T-helper 2 cell treated with Interferon-gamma antibody and Interleukin-4, amounts not matched to agents 5 μg/mL and 100 μg/mL, for 36 hours (primary cell): ENCODE measurements around the gene KLHL36.
"Not testable (repeated sequence)": the region's sequence is repeated elsewhere in the genome, so short reads cannot be mapped to it uniquely, and the experiment has no call there.

Experiments
- DNase-seq: peaks from one replicate; pipeline ENCODE4 v3.0.0; 2021; ENCODE audit warnings: low spot score
- H3K27ac Mint-ChIP-seq: one replicate; pipeline ENCODE4 v1.8.0; 2021; ENCODE audit warnings: mild to moderate bottlenecking, mixed read lengths
- H3K27me3 Mint-ChIP-seq: one replicate; pipeline ENCODE4 v1.8.0; 2021; ENCODE audit warnings: low read depth, mixed read lengths
- H3K36me3 Mint-ChIP-seq: one replicate; pipeline ENCODE4 v1.8.0; 2021; ENCODE audit warnings: low read depth, mixed read lengths
- H3K4me1 Mint-ChIP-seq: one replicate; pipeline ENCODE4 v1.8.0; 2021; ENCODE audit warnings: low read depth, mixed read lengths
- H3K4me3 Mint-ChIP-seq: one replicate; pipeline ENCODE4 v1.8.0; 2022; ENCODE audit warnings: mild to moderate bottlenecking, moderate library complexity, mixed read lengths
- H3K9me3 Mint-ChIP-seq: one replicate; pipeline ENCODE4 v1.8.0; 2021; ENCODE audit warnings: mixed read lengths

KLHL36 gene

DNA sequence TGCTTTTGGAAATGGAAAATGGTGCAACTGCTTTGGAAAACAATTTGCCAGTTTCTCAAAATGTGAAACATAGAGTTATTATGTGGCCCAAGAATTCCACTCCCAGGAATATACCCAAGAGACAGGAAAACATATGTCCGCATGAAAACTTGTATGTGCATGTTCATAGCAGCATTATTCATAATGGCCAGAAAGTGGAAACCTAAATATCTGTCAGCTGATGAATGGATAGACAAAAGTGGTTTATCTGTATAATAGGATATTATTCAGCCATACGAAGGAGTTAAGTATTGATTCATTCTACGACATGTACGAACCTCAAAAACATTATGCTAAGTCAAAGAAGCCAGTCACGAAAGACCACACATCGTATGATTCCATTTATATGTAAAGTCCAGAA lies 22.8 kb upstream of the KLHL36 start:
- DNase-seq: no peak
- Mint-ChIP-seq H3K9me3 (no peaks in the 10 kb centered on the region), H3K36me3 (no peaks in the 10 kb centered on the region), H3K4me3 (no peak overlapping the region), H3K27ac (no peak overlapping the region), H3K4me1 (peaks cover 10% of the 10 kb centered on the region), H3K27me3 (peaks cover 13% of the 10 kb centered on the region)

- H3K27ac Mint-ChIP-seq: no peak overlapping the region
- H3K4me3 Mint-ChIP-seq: no peak overlapping the region
- no peak for DNase-seq
- no peaks in the 10 kb centered on the region for H3K36me3 Mint-ChIP-seq
- H3K4me1 Mint-ChIP-seq: peaks cover 11% of the 10 kb centered on the region
- no peaks in the 10 kb centered on the region for H3K9me3 Mint-ChIP-seq
- H3K27me3 Mint-ChIP-seq: peaks cover 21% of the 10 kb centered on the region
Observed at GRCh38 chr16:84628226-84628731, 20.0 kb upstream of the KLHL36 start.

DNA sequence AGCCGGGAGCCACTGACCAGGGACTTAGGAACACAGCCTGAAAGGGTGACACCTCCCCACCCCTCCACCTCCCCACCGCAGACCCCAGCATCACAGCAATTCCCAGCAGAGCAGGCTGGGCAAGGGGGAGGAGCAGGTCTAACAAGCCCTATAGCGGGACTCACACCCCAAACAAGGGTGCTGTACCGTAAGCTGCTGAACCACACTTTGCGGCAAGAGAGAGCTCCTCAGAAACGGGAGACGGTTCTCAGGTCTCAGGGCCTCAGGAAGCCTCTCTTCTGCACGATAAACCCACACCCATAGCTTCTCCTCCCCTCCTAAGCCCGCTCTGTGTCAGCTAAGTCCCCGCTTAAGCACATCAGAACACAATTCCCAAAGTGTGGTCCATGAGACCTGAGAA lies 18.7 kb upstream of the KLHL36 start:
- Mint-ChIP-seq H3K36me3 (no peaks in the 10 kb centered on the region), H3K27me3 (peaks cover 25% of the 10 kb centered on the region), H3K9me3 (no peaks in the 10 kb centered on the region), H3K27ac (no peak overlapping the region), H3K4me3 (no peak overlapping the region), H3K4me1 (peaks cover 11% of the 10 kb centered on the region)
- no peak for DNase-seq

DNA sequence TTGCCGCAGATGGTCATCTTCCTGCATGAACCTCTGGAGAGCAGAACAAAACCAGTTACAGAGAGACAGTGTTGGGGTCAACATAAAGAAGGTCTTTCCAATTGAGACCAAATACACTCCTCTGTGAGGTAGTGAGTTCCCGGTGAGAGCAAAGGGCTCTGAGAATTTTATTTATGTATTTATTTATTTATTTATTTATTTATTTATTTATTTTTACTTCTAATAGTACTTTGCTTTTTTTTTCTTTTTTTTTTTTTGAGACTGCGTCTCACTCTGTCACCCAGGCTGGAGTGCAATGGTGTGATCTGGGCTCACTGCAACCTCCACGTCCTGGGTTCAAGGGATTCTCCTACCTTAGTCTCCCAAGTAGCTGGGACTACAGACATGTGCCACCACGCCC lies 18.3 kb upstream of the KLHL36 start:
- peaks cover 11% of the 10 kb centered on the region for H3K4me1 Mint-ChIP-seq
- no peaks in the 10 kb centered on the region for H3K36me3 Mint-ChIP-seq

DNA sequence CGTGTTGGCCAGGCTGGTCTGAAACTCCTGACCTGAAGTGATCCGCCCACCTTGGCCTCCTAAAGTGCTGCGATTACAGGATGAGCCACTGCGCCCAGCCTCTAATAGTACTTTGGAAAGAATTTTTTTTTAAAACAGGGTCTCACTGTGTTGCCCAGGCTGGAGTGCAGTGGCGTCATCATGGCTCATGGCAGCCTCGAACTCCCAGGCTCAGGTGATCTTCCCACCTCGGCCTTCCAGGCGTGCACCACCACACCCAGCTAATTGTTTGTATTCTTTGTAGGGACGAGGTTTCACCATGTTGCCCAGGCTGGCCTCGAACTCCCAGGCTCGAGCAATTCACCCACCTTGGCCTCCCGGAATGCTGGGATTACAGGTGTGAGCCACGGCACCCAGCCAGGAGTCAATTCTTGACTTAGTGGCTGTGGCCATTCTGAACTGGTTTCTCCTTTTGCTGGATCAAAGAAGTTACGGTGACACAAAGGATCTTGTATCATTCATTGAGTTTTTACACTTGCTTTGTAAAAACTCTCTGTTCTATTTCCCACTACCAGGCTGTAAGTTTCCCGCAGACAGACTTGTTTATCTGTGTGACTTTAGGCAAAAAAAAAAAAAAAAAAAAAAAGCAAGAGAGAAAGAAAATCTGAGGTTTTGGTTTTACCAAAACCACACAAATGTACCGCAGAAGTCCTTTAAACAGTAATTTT lies 17.7 kb upstream of the KLHL36 start:
- Mint-ChIP-seq H3K27ac (peak overlapping the region; percentile 67), H3K27me3 (peaks cover 26% of the 10 kb centered on the region), H3K9me3 (no peaks in the 10 kb centered on the region), H3K4me3 (peak overlapping the region; percentile 19), H3K4me1 (peaks cover 11% of the 10 kb centered on the region), H3K36me3 (no peaks in the 10 kb centered on the region)
- DNase-seq: no peak

More for the DNA sequence above, 18.3 kb upstream of the KLHL36 start:
- no peak overlapping the region for H3K27ac Mint-ChIP-seq
- peaks cover 24% of the 10 kb centered on the region for H3K27me3 Mint-ChIP-seq
- no peak for DNase-seq
- H3K9me3 Mint-ChIP-seq: no peaks in the 10 kb centered on the region
- no peak overlapping the region for H3K4me3 Mint-ChIP-seq

DNA sequence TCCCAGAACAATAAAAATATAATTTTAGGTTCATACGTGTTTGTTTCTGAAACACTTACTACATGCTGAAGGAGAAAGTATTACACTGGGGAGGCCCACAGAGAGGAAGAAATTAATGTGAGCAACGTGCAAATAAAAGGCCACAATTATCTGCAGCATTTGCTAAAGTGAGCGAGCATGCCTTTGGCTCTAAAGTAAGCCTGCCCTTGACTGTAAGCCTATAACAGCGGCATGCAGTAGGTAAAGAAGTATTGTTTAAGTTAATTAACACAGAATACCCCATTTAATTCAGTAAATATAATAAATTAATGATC lies 17.2 kb upstream of the KLHL36 start:
- Mint-ChIP-seq H3K4me3 (peak overlapping the region; percentile 19), H3K36me3 (no peaks in the 10 kb centered on the region), H3K27ac (no peak overlapping the region), H3K4me1 (peaks cover 11% of the 10 kb centered on the region), H3K27me3 (peaks cover 23% of the 10 kb centered on the region), H3K9me3 (no peaks in the 10 kb centered on the region)
- no peak for DNase-seq

- no peaks in the 10 kb centered on the region for H3K36me3 Mint-ChIP-seq
- H3K4me1 Mint-ChIP-seq: peaks cover 11% of the 10 kb centered on the region
- H3K27ac Mint-ChIP-seq: no peak overlapping the region
- H3K9me3 Mint-ChIP-seq: no peaks in the 10 kb centered on the region
- DNase-seq: no peak
- peak overlapping the region; percentile 6 for H3K4me3 Mint-ChIP-seq
- peaks cover 23% of the 10 kb centered on the region for H3K27me3 Mint-ChIP-seq
Observed at GRCh38 chr16:84631886-84632285, 16.4 kb upstream of the KLHL36 start.

DNA sequence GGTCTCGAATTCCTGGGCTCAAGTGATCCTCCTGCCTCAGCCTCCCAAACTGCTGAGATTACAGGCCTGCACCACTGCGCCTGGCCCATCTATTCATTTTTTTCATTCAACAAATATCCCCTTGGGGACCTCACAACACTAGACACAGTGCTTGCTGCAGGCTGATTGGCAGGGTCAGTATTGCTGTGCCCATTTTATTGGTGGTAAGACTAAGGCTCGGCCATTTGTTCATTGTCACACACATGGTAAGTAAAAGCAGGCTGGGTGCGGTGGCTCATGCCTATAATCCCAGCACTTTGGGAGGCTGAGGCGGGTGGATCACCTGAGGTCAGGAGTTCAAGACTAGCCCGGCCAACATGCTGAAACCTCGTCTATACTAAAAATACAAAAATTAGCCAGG lies 15.4 kb upstream of the KLHL36 start:
- peaks cover 22% of the 10 kb centered on the region for H3K27me3 Mint-ChIP-seq
- not testable (repeated sequence) for H3K27ac Mint-ChIP-seq, H3K9me3 Mint-ChIP-seq, DNase-seq, H3K4me3 Mint-ChIP-seq, H3K36me3 Mint-ChIP-seq
- H3K4me1 Mint-ChIP-seq: peaks cover 14% of the 10 kb centered on the region

DNA sequence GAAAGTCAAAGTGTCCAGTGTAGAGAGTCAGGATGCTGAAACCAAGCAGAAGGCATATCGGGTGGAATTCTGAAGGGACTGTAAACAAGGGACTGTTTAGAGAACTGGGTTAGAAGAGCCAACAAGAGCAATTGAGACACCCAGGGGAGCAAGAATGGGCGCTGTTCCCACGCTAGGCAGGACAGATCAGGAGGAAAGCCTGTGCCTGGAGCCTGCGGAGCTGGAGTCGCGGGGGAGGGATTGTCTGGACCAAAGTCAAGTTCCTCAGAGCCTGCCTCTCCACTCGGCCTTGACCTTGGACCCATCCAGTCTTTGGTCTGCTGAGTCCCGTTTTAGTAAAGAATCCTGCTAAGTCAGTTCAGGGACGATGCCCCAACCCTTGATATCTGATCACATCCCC lies 14.7 kb upstream of the KLHL36 start:
- Mint-ChIP-seq H3K36me3 (no peaks in the 10 kb centered on the region), H3K27me3 (peaks cover 18% of the 10 kb centered on the region), H3K27ac (no peak overlapping the region), H3K4me3 (no peak overlapping the region), H3K4me1 (peaks cover 19% of the 10 kb centered on the region), H3K9me3 (no peaks in the 10 kb centered on the region)
- no peak for DNase-seq

- Mint-ChIP-seq H3K27ac (no peak overlapping the region), H3K36me3 (no peaks in the 10 kb centered on the region), H3K9me3 (no peaks in the 10 kb centered on the region), H3K4me3 (no peak overlapping the region), H3K27me3 (peaks cover 18% of the 10 kb centered on the region), H3K4me1 (peaks cover 31% of the 10 kb centered on the region)
- DNase-seq: no peak
Observed at GRCh38 chr16:84635702-84636101, 12.6 kb upstream of the KLHL36 start.

DNA sequence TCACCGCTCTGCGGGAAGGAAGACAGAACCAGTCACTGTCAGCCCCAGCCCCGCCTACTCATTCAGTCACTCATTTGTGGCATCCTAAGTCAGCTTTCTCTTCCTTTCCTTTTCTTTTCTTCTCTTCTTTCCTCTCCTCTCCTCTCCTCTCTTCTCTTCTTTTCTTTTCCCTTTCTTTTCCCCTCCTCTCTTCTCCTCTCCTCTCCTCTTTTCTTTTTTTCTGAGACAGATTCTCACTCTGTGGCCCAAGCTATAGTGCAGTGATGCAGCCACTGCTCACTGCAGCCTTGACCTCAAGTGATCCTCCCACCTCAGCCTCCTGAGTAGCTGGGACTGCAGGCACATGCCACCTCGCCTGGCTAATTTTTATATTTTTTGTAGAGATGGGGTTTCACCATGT lies 10.6 kb upstream of the KLHL36 start:
- H3K4me3 Mint-ChIP-seq: no peak overlapping the region
- peaks cover 11% of the 10 kb centered on the region for H3K27me3 Mint-ChIP-seq
- H3K4me1 Mint-ChIP-seq: peaks cover 35% of the 10 kb centered on the region
- no peaks in the 10 kb centered on the region for H3K36me3 Mint-ChIP-seq
- no peak for DNase-seq
- no peak overlapping the region for H3K27ac Mint-ChIP-seq
- H3K9me3 Mint-ChIP-seq: no peaks in the 10 kb centered on the region

DNA sequence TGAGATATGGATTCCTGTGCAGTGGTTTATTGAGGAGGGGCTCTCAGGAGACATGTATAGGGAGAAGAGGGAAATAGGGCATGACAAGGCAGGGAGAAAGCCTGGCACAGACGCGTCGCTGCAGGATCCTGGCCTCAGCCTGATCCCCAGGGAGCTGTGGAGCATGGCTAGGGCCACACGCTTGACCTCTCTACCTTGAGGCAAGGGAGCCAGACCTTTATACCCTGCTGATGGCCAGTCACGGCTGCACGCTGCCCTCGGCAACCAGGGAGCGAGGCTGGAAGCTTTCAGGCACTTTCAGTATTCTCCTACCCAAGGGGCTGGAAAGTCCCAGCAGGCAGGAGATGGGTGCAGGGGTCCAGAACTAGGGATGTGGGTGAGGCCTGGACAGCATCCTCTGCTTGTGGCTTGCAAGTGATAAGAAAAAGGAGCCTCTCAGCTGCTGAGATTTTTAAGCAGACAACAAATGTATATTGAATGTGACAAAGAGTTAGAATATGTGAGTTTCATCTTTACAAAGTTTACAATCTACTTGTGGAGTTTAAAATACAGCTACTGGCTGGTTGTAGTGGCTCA lies 10.0 kb upstream of the KLHL36 start:
- Mint-ChIP-seq H3K27ac (no peak overlapping the region), H3K4me1 (peaks cover 35% of the 10 kb centered on the region), H3K4me3 (no peak overlapping the region), H3K27me3 (peaks cover 11% of the 10 kb centered on the region), H3K36me3 (no peaks in the 10 kb centered on the region), H3K9me3 (no peaks in the 10 kb centered on the region)
- DNase-seq: no peak

DNA sequence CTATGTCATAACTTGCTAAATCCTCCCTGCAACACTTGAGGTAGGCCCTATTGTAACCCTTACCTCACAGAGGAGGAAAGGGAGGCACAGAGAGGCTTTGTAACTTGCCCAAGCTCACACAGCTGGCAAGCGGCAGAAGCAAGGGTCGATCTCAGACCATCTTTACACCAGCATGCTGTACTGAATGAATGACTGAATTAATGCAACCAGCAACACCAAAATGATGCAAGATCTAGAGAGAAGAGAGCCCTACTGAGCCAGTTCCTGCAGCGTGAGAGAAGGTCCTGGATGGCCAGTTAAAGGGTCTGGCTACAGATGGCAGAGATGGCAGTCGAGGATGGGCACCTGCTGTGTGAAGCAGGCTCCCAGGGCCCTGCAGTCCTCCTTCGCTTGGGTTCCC lies 8.2 kb upstream of the KLHL36 start:
- peaks cover 38% of the 10 kb centered on the region for H3K4me1 Mint-ChIP-seq
- H3K36me3 Mint-ChIP-seq: no peaks in the 10 kb centered on the region
- peaks cover 11% of the 10 kb centered on the region for H3K27me3 Mint-ChIP-seq
- DNase-seq: no peak
- no peak overlapping the region for H3K4me3 Mint-ChIP-seq
- no peak overlapping the region for H3K27ac Mint-ChIP-seq
- no peaks in the 10 kb centered on the region for H3K9me3 Mint-ChIP-seq

DNA sequence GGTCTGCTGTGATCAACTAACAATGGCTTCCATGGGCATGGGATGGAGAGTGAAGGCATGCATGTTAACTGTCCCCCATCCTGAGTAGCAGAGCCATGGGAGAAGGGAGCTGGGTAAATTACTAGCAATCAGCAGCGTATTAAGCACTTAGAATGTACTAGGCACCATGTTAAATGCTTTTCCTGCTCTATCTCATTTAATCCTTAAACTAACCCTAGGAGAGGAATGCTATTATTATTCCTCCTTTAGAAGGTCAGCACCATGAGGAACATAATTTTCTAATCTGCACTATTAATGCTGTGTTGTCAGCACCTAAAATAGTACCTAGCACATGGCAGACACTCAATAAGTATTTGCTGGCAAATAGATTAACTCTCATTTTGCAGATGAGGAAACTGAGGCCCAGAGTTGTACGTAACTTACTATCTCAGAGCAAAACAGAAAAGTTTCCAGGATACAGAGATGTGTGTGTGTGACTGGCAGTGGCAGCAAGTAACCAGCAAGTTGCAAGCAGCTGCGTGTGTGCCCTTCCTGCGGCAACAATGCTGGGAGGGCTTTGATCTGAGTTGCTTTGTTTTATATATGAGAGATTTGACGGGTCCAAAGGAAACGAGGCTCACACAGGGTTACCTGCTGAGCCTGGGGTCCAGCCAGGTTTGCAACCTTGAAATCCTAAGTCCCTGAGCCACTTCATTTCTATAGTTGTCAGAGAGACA lies 6.5 kb upstream of the KLHL36 start:
- peak overlapping the region; percentile 69 for H3K4me3 Mint-ChIP-seq
- no peaks in the 10 kb centered on the region for H3K9me3 Mint-ChIP-seq
- peaks cover 21% of the 10 kb centered on the region for H3K27me3 Mint-ChIP-seq
- no peak for DNase-seq
- H3K36me3 Mint-ChIP-seq: no peaks in the 10 kb centered on the region
- peak overlapping the region; percentile 83 for H3K27ac Mint-ChIP-seq
- peaks cover 44% of the 10 kb centered on the region for H3K4me1 Mint-ChIP-seq
